Natural killer cell (primary cell): ENCODE data around the gene ABTB2. TPM values are rescaled to one million over a fixed set of nuclear protein-coding genes. Genes with fewer than 3 reads are reported as not detected.
"Not testable (repeated sequence)": the region's sequence is repeated elsewhere in the genome, so short reads cannot be mapped to it uniquely, and the experiment has no call there.

Experiments
- ATAC-seq, 3 donors: fragments of 150-1000 bp in 2 of 3; fragments of 200-7000 bp in 1 of 3; cut with Tn5 transposase; 1 replicate in 1 of 3; 2 replicates in 2 of 3; pipeline ENCODE4 v1.10.0; 2021; ENCODE audit warnings: mild to moderate bottlenecking in 2 of 3, moderate library complexity in 2 of 3
- DNase-seq, 2 donors: peaks; one replicate each; pipeline versions ENCODE4 v3.0.0 to v3.0.0-alpha.2; 2013 to 2021; ENCODE audit warnings: mixed read lengths in 1 of 2
- H3K27ac ChIP-seq: one replicate; pipeline ENCODE4 v1.5.1; 2013; ENCODE audit warnings: mild to moderate bottlenecking, low read length
- H3K27me3 ChIP-seq: one replicate; pipeline ENCODE4 v1.6.1; 2013; ENCODE audit warnings: low read length; ENCODE audit not compliant: control insufficient read depth, insufficient read depth
- H3K36me3 ChIP-seq: one replicate; pipeline ENCODE4 v1.6.1; 2013; ENCODE audit warnings: low read length; ENCODE audit not compliant: control insufficient read depth, insufficient read depth
- H3K4me1 ChIP-seq: one replicate; pipeline ENCODE4 v1.6.1; 2013; ENCODE audit warnings: low read length; ENCODE audit not compliant: control insufficient read depth, insufficient read depth
- H3K4me3 ChIP-seq: one replicate; pipeline ENCODE4 v1.5.1; 2013; ENCODE audit warnings: low read length
- H3K9me3 ChIP-seq: one replicate; pipeline ENCODE4 v1.6.1; 2013; ENCODE audit warnings: low read length; ENCODE audit not compliant: control insufficient read depth, insufficient read depth
- H3K27ac Mint-ChIP-seq, 2 donors: one replicate each; pipeline ENCODE4 v1.8.0; 2022; ENCODE audit warnings: mild to moderate bottlenecking in 2 of 2, mixed read lengths in 2 of 2, moderate library complexity in 1 of 2
- H3K27me3 Mint-ChIP-seq, 2 donors: one replicate each; pipeline ENCODE4 v1.8.0; 2022; ENCODE audit warnings: low read depth in 2 of 2, mixed read lengths in 2 of 2
- H3K36me3 Mint-ChIP-seq: one replicate; pipeline ENCODE4 v1.8.0; 2022; ENCODE audit warnings: mixed read lengths
- H3K4me1 Mint-ChIP-seq, 2 donors: one replicate each; pipeline ENCODE4 v1.8.0; 2022; ENCODE audit warnings: mixed read lengths in 2 of 2
- H3K4me3 Mint-ChIP-seq: one replicate; pipeline ENCODE4 v1.8.0; 2022; ENCODE audit warnings: mild to moderate bottlenecking, moderate library complexity, mixed read lengths
- H3K9me3 Mint-ChIP-seq, 2 donors: one replicate each; pipeline ENCODE4 v1.8.0; 2022; ENCODE audit warnings: mixed read lengths in 2 of 2
- CTCF ChIP-seq: fragments of 200-600 bp; IDR thresholded peaks from one replicate; pipeline ENCODE4 v1.8.0; 2022; ENCODE audit warnings: antibody characterized with exemption
- WGBS: methylation state at CpG from one replicate; pipeline ENCODE4 v1.1.7; 2013; ENCODE audit warnings: missing lambda C conversion rate; ENCODE audit not compliant: insufficient coverage; 5-methylcytosine and 5-hydroxymethylcytosine counted together
- intact Hi-C: fragments of 100-400 bp; cut with micrococcal nuclease; formaldehyde crosslinking; loops from one replicate; pipeline ENCODE4 v1.14.2; 2022
- total RNA-seq, 4 donors: library from RNA; stranded (reverse); fragments of 120-200 nt in 1 of 4; gene quantifications; one replicate each; pipeline versions ENCODE4 v1.2.3 to v1.2.4, GENCODE V29; 2013 to 2022

ABTB2 gene
- total RNA-seq, 3 donors from 2014 or later (not counting 1 experiment from before 2014, with no cell fraction given), result 0.65 to 1.7 (median 1.1) TPM

GRCh38 chr11:34250732-34251588 lies 106.8 kb downstream of the ABTB2 start:
- Histone ChIP-seq H3K27me3 (no peaks in the 10 kb centered on the region), H3K27ac (peak overlapping the region; percentile 37), H3K36me3 (no peaks in the 10 kb centered on the region), H3K9me3 (no peaks in the 10 kb centered on the region), H3K4me3 (no peak overlapping the region), H3K4me1 (peaks cover 39% of the 10 kb centered on the region)
- Mint-ChIP-seq H3K4me3 (peak overlapping the region; percentile 62), H3K27ac (peak overlapping the region; percentile 16 to 78), H3K9me3 (no peaks in the 10 kb centered on the region), H3K4me1 (peaks cover 42 to 47% of the 10 kb centered on the region in 2 donors), H3K27me3 (peaks cover 12 to 13% of the 10 kb centered on the region in 2 donors), H3K36me3 (no peaks in the 10 kb centered on the region)
- WGBS, result 34% methylated on average over 10 of the region's 10 CpGs
- ATAC-seq, result peak; percentile 93 to 97 (median 96)
- no peak for TF ChIP-seq CTCF
- DNase-seq, result peak; percentile 50 to 82
- intact Hi-C loops, result no loop called here

- Mint-ChIP-seq H3K27me3 (peaks cover 12 to 13% of the 10 kb centered on the region in 2 donors), H3K4me1 (peaks cover 42 to 47% of the 10 kb centered on the region in 2 donors), H3K27ac (peak overlapping the region in 1 of 2 donors; percentile 70), H3K36me3 (no peaks in the 10 kb centered on the region), H3K4me3 (no peak overlapping the region), H3K9me3 (no peaks in the 10 kb centered on the region)
- Histone ChIP-seq H3K36me3 (no peaks in the 10 kb centered on the region), H3K9me3 (no peaks in the 10 kb centered on the region), H3K4me3 (no peak overlapping the region), H3K27ac (no peak overlapping the region), H3K27me3 (no peaks in the 10 kb centered on the region), H3K4me1 (peaks cover 39% of the 10 kb centered on the region)
- 94% methylated on average over 2 of the region's 2 CpGs for WGBS
- ATAC-seq (no peak), DNase-seq (no peak)
- intact Hi-C loops, result no loop called here
- TF ChIP-seq CTCF, result no peak
Observed at GRCh38 chr11:34250211-34250610, 107.6 kb downstream of the ABTB2 start.

- WGBS, result 98% methylated on average over 2 of the region's 3 CpGs
- H3K27ac ChIP-seq, result no peak overlapping the region
- Mint-ChIP-seq H3K27ac (peak overlapping the region in 1 of 2 donors; percentile 70), H3K9me3 (no peaks in the 10 kb centered on the region), H3K27me3 (peaks cover 12 to 13% of the 10 kb centered on the region in 2 donors), H3K36me3 (no peaks in the 10 kb centered on the region), H3K4me1 (peaks cover 42 to 47% of the 10 kb centered on the region in 2 donors), H3K4me3 (no peak overlapping the region)
- no peak for ATAC-seq
- H3K27me3 ChIP-seq, result no peaks in the 10 kb centered on the region
- H3K36me3 ChIP-seq, result no peaks in the 10 kb centered on the region
- H3K9me3 ChIP-seq, result no peaks in the 10 kb centered on the region
- peaks cover 46% of the 10 kb centered on the region for H3K4me1 ChIP-seq
- no peak for TF ChIP-seq CTCF
- no peak for DNase-seq
- H3K4me3 ChIP-seq, result no peak overlapping the region
- intact Hi-C loops, result no loop called here
Observed at GRCh38 chr11:34249439-34249838, 108.4 kb downstream of the ABTB2 start.

GRCh38 chr11:34246511-34246910 lies 111.3 kb downstream of the ABTB2 start:
- H3K27me3 Mint-ChIP-seq, H3K27ac Mint-ChIP-seq, intact Hi-C loops: not testable (repeated sequence)

More at GRCh38 chr11:34246511-34246910, 111.3 kb downstream of the ABTB2 start:
- H3K27ac ChIP-seq, H3K36me3 ChIP-seq, H3K36me3 Mint-ChIP-seq, H3K9me3 ChIP-seq, H3K9me3 Mint-ChIP-seq, H3K27me3 ChIP-seq, H3K4me3 Mint-ChIP-seq, ATAC-seq, DNase-seq, H3K4me3 ChIP-seq: not testable (repeated sequence)
- WGBS, result 100% methylated on average over 2 of the region's 4 CpGs
- peaks cover 48% of the 10 kb centered on the region for H3K4me1 ChIP-seq
- peaks cover 39 to 44% of the 10 kb centered on the region in 2 donors for H3K4me1 Mint-ChIP-seq
